GM12873 (cell line): Measurements from ENCODE around the gene PLCG2.

Source experiments
- TF ChIP-seq, protein P1 (sequence below): IDR thresholded peaks from 2 replicates; pipeline ENCODE4 v1.5.1; 2012; ENCODE audit warnings: low read depth, mild to moderate bottlenecking, moderate library complexity, low read length, control low read depth; ENCODE audit not compliant: insufficient read depth; ENCODE audit errors: missing control alignments

PLCG2 gene

DNA sequence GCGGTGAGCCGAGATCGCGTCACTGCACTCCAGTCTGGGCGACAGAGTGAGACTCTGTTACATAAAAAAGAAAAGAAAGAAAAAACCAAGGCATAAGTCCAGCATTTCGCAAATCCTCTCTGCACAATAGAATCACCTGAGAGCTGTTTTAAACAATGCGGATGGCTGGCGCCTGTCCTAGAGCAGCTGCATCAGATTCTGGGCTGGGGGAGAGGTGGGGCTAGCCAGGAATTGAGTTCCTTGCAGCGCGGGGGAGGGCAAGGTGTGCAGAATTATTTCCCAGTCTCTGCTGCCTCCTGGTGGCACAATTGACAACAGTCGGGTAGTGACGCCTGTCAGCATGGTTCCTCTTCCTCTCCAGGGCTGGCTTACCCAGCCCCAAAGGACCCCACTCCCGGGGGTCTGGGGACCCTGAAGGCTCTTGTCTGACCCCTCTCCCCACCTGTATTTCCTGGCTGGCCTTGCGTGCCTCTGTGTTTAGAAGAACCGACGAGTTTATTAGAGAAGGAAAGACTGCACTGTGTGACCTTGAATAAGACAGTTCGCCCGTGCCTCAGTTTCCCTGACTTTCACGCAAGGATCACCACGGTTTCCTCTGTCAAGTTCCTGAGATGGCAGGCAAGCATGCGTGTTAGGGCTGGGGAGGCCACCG, 41.1 kb upstream of the PLCG2 start:
- TF ChIP-seq, protein P1, sequence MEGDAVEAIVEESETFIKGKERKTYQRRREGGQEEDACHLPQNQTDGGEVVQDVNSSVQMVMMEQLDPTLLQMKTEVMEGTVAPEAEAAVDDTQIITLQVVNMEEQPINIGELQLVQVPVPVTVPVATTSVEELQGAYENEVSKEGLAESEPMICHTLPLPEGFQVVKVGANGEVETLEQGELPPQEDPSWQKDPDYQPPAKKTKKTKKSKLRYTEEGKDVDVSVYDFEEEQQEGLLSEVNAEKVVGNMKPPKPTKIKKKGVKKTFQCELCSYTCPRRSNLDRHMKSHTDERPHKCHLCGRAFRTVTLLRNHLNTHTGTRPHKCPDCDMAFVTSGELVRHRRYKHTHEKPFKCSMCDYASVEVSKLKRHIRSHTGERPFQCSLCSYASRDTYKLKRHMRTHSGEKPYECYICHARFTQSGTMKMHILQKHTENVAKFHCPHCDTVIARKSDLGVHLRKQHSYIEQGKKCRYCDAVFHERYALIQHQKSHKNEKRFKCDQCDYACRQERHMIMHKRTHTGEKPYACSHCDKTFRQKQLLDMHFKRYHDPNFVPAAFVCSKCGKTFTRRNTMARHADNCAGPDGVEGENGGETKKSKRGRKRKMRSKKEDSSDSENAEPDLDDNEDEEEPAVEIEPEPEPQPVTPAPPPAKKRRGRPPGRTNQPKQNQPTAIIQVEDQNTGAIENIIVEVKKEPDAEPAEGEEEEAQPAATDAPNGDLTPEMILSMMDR: peak; percentile 87

DNA sequence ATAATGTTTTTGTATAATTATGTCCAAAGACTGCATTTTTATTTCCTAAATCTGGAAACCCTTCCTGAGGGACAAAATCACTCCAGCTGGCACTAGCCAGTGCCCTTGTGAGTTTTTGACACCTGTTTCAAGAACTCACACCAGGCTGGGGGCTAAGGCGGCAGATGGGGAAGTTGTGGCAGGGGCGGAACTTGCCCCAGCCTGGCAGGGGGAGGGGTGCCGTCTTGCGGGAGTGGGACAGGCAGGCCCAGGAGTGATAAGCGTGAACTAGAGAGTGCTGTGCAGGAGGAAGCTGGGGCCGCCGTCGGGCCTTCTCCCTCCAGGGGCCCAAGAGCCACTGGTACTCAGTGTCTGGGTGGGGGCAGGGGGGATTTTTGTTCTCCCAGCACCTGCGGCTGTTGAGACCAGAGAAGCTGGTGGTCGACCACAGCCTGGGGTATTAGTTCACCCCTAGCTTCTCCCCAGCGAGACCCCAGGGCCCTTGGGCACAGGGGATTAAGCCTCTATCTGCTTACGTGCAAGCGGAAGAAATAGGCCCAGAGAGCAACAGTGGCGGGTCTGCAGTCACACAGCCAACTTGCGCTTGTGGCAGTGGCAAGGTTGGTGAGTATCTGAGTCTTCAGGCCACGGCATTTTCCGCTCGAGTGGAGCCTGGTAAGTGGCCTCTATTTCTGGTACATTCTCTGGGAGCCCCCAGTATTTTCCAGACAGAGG, 40.2 kb upstream of the PLCG2 start:
- TF ChIP-seq, protein P1: no peak

DNA sequence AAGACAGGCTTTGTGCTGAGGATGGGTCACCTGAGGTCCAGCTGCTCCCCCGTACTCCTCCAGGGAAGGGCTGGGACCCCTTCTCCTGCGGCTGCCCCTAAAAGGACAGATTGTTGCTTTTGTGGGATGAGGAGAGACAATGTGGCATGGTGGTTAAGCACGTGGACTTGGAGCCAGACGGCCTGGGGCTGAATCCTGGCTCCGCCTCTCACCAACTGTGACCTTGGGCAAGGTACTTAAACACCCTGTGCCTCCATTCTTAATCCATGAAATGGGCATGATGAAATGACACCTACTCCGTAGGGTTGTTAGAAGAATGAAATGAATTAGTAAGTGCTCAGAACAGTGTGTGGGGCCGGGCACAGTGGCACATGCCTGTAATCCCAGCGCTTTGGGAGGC, 39.6 kb upstream of the PLCG2 start:
- TF ChIP-seq, protein P1: no peak

DNA sequence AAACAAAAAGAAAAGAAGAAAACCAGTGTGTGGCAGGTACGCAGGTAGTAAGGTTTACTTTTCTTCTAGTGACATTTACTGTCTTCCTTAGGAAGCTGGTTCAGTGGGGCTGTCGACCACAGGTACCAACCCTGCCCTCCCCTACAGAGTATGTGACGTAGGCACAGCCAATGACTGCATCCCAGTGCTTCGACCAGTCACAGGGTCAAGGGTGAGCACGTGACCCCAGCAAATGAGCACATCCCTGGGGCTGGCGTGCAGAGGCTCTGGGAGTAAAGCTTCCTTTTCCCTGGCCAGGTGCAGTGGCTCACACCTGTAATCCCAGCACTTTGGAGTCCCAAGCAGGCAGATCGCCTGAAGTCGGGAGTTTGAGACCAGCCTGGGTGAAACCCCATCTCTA, 38.9 kb upstream of the PLCG2 start:
- TF ChIP-seq, protein P1: no peak

DNA sequence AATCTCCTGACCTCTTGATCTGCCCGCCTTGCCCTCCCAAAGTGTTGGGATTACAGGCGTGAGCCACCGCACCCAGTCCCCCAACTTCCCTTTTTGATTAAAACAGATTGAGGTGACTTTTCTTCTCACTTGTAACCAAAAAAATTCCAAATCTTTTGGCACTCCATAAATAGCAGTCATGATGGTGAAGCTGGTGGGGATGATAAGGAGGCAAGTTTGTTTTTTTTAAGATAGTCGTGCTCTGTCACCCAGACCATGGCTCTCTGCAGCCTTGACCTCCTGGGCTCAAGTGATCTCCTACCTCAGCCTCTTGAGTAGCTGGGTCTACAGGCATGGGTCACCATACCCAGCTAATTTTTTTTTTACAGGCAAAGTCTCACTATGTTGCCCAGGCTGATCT, 34.7 kb upstream of the PLCG2 start:
- TF ChIP-seq, protein P1: no peak

DNA sequence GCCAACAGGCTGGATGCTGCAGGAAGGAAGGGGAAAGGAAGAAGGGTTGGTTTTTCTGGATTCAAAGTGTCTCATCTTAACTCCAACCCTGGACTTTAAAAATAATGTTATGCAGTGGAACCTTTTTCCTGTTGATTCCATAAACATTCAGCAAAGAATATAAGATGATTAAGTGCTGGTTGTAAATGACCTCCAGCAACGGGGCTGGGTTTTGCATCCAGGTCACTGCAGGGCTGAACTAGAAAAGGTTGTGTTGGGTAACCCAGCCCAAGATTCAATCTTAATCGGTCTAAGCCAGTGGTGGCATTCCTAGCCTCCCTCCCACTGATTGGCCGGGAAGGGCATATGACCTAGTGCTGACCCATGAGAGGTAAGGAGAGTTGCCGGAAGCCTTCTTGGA, 34.2 kb upstream of the PLCG2 start:
- TF ChIP-seq, protein P1: no peak

DNA sequence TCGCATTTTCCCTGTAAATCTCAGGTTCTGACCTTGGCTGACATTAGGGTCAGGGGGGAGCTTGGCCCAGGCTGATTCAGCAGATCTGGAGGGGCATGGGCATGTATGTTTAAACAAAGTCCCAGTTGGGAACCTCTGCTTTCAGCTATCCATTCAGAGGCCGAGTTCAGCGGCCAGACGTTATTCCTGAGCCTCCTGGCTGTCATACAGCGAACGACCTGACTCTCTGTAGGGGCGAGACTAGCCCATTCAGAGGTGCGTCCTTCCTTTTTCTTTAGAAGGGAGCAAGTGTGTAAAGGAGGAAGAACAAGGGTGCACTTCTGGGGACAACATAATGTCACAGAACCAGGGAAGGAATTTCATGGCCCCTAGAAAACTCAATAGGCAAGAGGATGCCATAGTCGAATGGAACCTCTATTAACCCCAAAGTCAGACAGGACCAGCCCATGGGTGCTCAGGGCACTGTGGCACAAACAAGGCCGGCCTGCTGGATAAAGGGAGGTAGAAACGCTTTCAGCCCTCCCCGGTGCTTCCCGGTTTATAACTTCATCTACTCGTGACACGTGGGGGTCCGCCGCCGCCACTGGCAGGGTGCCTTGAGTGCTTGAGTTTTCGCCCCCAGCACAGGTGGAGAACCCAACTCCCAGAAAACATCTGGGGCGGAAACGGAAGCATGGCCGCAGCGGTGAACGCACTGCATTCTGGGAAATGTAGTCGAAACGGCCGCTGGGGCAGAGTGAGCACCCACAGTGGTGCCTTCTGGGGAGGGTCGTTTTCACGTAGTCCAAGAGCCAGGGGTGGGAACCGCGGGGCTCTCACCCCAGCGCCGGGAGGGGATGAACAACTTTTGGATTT, 33.2 kb upstream of the PLCG2 start:
- TF ChIP-seq, protein P1: no peak
